ENCODE data around the gene CHST15.

The CHST15 gene

GRCh38 chr10:124082555-124082954 is 10.8 kb downstream of the CHST15 start:
- DNase-seq (ENCODE audit: low read depth), result no peak

GRCh38 chr10:124081547-124082140 is 11.8 kb downstream of the CHST15 start:
- no peak for DNase-seq (ENCODE audit: low read depth)

GRCh38 chr10:124079864-124080263 is 13.5 kb downstream of the CHST15 start:
- DNase-seq (ENCODE audit: low read depth), result no peak

GRCh38 chr10:124078714-124079113 is 14.7 kb downstream of the CHST15 start:
- no peak for DNase-seq (ENCODE audit: low read depth)

- no peak for DNase-seq (ENCODE audit: low read depth)
Measured at GRCh38 chr10:124078028-124078427, 15.4 kb downstream of the CHST15 start.

- DNase-seq (ENCODE audit: low read depth), result no peak
Measured at GRCh38 chr10:124077208-124077993, 16.0 kb downstream of the CHST15 start.

GRCh38 chr10:124076148-124076733 is 17.2 kb downstream of the CHST15 start:
- DNase-seq (ENCODE audit: low read depth), result no peak

GRCh38 chr10:124075231-124075955 is 18.0 kb downstream of the CHST15 start:
- no peak for DNase-seq (ENCODE audit: low read depth)

- no peak for DNase-seq (ENCODE audit: low read depth)
Measured at GRCh38 chr10:124074501-124075109, 18.8 kb downstream of the CHST15 start.

GRCh38 chr10:124073978-124074377 is 19.4 kb downstream of the CHST15 start:
- no peak for DNase-seq (ENCODE audit: low read depth)

- no peak for DNase-seq (ENCODE audit: low read depth)
Measured at GRCh38 chr10:124072541-124072940, 20.9 kb downstream of the CHST15 start.

GRCh38 chr10:124072106-124072505 is 21.3 kb downstream of the CHST15 start:
- no peak for DNase-seq (ENCODE audit: low read depth)

GRCh38 chr10:124071141-124071540 is 22.3 kb downstream of the CHST15 start:
- DNase-seq (ENCODE audit: low read depth), result no peak

- no peak for DNase-seq (ENCODE audit: low read depth)
Measured at GRCh38 chr10:124070666-124071065, 22.7 kb downstream of the CHST15 start.

GRCh38 chr10:124069341-124070264 is 23.8 kb downstream of the CHST15 start:
- no peak for DNase-seq (ENCODE audit: low read depth)

GRCh38 chr10:124068929-124069328 is 24.5 kb downstream of the CHST15 start:
- DNase-seq (ENCODE audit: low read depth), result no peak

GRCh38 chr10:124067825-124068400 is 25.5 kb downstream of the CHST15 start:
- DNase-seq (ENCODE audit: low read depth), result no peak

GRCh38 chr10:124066781-124067714 is 26.4 kb downstream of the CHST15 start:
- no peak for DNase-seq (ENCODE audit: low read depth)

GRCh38 chr10:124066126-124066700 is 27.2 kb downstream of the CHST15 start:
- no peak for DNase-seq (ENCODE audit: low read depth)

Data from GM04504 (cell line).